NCI-H1048 (cell line): ENCODE results near the gene INSYN1.
"Not testable (repeated sequence)": the region's sequence is repeated elsewhere in the genome, so short reads cannot be mapped to it uniquely, and the experiment has no call there.

Experiments
- DNase-seq: peaks from one replicate; lab custom pipeline; 2025; lab: John Stamatoyannopoulos, UW

The INSYN1 gene

GRCh38 chr15:73712107-73712506 lies 41.0 kb downstream of the INSYN1 start:
- no peak for DNase-seq

DNA sequence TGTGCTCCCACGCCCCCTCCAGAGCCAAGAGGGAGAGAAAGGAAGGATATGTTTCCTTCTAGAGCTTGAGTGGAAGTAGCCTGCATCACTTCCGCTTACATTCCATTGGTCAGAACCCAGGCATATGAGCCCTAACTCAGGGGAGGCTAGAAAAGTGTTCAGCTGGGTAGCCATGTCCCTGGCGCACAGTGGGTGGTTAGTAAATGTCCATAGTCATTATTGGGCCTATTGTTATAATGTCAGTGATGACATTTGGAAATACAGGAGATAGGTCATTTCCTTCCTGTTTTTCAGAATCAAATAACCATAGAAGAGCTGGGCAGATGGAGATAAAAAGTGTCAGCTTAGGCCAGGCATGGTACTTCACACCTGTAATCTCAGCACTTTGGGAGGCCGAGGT lies 41.6 kb downstream of the INSYN1 start:
- DNase-seq, result no peak

DNA sequence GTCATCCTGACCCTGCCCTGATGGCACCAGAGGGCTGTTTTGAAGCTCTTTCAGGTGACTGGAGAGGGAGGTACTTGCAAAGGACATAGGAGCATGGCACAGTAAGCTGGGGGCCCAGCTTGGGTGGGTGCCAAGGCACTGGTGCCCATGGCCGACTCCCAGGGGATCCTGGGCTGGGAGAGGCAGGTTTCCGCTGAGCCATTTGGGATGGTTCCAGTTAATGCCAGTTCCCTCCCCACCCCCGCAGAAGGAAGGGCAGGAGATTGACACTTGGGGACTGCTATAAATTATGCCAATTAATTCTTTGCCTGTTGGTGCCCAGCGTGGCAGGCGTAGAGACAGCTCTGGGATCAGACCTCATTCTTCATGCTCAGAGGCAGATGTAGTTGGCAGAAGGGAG lies 42.8 kb downstream of the INSYN1 start:
- no peak for DNase-seq

DNA sequence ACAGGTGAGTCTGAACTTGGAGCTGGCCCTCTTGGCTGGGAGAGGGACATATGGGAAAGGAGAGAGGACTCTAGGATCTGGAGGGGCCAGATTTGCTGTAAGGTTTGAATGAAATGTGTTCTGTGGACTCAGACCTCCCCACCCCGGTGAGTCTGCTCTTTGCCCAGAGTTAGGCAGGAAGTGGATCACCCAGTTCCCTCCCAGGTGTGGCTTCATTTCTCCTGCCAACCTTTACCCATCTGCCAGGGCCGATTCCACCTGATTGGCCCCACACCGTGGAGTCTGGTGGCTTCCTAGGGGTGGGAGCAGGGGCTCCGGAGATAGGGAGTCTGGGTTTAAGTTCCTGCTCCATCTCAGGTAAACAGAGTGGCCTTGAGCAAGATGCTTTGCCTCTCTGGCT lies 43.5 kb downstream of the INSYN1 start:
- DNase-seq, result no peak

- DNase-seq, result no peak
Observed at GRCh38 chr15:73709241-73709640, 43.9 kb downstream of the INSYN1 start.

GRCh38 chr15:73708691-73709090 lies 44.5 kb downstream of the INSYN1 start:
- DNase-seq, result no peak

DNA sequence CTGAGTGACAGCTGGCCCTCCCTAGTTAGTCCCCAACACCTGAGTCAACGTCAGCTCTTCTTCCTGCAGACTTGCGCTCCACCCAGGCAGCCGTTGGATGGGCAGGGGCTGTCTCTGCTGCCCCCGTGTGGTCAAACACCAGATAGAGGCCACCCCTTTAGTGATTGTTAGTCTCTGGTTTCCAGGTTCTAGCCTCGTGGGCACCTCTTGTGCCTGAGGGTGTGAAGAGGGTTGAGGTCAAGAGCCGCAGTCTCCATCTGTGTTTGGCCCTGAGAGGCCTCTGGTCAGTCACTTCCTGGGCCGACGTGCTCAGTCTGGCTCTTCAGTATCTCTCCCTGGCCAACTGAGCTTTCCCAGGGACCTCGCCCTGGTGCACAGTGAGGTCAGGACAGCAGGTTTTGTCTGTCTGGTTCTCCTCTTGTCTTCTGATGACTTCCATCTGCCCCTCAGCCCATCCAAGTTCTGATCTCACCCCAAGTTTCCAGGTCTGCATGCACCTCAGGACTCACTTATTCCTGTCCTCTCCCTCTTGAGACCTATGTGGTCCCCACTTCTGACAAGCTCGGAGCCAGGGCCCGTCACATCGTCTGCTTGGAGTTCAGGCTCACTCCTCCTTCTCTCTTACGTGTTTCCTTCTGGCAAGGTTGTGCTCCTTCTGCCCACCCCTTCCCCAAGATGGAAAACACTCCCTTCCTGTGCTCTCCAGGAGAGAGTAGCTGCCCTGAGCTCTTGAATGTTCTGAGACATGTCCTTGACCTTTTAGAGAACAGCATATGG lies 48.1 kb downstream of the INSYN1 start:
- no peak for DNase-seq

DNA sequence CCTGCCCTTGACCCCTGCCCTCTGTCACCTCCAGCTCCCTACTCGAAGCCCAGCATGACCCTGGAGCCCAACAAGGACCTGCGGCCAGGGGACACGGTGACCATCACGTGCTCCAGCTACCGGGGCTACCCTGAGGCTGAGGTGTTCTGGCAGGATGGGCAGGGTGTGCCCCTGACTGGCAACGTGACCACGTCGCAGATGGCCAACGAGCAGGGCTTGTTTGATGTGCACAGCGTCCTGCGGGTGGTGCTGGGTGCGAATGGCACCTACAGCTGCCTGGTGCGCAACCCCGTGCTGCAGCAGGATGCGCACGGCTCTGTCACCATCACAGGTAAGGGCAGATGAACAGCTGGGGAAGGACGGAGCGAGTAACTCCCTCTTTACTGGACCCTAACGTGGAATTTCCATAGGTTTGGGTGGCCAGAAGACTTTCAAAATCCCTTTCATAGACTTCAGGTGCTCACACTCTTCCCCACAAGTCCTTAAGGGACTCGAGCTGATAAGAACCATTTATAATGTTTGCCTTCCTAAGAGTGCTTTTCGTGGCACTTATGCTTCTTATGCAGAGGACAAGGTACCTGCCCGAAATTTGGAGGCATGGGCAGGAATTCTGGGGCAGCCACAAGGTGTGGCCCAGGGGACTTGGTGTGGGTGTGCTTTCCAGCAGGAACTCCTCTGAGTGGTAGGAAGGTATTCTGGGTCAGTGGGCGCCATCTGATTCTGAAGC lies 48.8 kb downstream of the INSYN1 start:
- not testable (repeated sequence) for DNase-seq

DNA sequence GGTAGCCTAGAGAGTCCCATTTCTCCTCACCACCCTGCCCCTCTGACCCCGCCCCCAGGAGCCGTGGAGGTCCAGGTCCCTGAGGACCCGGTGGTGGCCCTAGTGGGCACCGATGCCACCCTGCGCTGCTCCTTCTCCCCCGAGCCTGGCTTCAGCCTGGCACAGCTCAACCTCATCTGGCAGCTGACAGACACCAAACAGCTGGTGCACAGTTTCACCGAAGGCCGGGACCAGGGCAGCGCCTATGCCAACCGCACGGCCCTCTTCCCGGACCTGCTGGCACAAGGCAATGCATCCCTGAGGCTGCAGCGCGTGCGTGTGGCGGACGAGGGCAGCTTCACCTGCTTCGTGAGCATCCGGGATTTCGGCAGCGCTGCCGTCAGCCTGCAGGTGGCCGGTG lies 49.5 kb downstream of the INSYN1 start:
- not testable (repeated sequence) for DNase-seq

DNA sequence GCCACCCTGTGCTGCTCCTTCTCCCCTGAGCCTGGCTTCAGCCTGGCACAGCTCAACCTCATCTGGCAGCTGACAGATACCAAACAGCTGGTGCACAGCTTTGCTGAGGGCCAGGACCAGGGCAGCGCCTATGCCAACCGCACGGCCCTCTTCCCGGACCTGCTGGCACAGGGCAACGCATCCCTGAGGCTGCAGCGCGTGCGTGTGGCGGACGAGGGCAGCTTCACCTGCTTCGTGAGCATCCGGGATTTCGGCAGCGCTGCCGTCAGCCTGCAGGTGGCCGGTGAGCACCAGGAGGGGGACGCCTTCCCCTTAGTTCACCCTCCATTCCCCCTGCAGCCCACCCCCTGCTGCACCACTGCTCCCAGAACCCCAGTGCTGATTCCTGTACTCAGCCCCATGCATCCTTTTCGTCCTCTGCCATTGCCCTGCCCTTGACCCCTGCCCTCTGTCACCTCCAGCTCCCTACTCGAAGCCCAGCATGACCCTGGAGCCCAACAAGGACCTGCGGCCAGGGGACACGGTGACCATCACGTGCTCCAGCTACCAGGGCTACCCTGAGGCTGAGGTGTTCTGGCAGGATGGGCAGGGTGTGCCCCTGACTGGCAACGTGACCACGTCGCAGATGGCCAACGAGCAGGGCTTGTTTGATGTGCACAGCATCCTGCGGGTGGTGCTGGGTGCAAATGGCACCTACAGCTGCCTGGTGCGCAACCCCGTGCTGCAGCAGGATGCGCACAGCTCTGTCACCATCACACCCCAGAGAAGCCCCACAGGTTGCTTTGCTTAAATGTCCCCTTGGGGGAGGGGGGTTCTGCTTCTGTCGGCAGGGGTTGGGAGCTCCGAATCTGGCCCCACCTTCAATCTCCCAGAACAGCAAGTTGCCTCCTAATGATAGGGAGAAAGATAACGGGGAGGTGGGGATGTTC lies 50.6 kb downstream of the INSYN1 start:
- DNase-seq, result not testable (repeated sequence)

DNA sequence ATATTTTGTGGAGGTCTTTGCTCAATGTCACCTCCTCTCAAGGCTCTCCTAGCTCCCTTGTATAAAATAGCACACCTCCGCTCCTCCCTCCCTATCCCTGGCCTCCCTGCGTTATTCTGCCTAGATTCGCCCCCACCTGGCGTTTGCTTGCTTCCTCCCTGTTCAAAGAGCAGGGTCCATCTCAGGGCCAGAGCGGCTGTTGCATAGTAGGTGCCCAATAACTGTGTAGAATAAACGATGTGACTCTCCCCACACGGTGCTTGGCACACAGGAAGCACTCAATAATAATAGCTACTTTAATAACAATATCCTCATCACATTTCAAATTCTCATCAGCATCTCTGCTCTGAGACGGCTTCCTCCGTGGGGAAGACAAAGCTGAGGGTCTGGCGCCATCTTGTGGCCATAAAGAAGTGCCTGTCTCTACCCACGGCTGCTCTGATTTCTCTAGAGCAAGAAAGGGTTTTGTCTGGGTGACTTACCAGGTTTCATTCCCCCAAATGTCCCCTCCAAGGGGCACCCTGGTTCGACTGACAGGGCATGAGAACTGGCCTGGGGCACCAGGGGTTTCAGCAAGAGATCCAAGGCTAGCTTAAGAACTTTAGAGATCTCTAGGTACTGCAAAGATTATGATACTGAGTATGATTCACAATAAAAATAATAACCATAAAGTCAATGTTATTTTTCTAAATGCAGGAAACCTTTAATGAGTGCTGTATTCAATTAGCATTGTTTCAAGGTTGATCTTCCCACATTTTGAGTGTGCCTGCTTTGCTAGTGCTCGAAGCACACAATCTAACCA lies 52.9 kb downstream of the INSYN1 start:
- DNase-seq, result peak; percentile 9

GRCh38 chr15:73699249-73700040 lies 53.7 kb downstream of the INSYN1 start:
- DNase-seq, result no peak

GRCh38 chr15:73697033-73697467 lies 56.1 kb downstream of the INSYN1 start:
- no peak for DNase-seq

DNA sequence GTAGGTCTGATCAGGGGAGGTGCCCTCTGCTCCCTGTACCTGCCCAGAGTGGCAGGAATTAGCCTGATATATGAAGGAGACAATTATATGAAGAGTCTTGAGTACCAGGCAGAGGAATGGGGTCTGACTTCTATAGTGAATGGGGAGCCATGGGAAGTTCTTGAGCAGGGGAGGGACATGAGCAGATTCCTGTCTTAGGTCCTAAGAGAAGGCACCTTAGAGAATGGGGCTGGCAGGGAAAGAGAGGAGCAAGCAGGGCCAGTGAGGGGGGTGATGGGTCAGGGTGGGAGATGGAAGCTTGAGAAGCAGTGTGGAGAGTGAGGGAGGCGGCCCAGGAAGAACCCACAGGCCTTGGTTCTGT lies 56.5 kb downstream of the INSYN1 start:
- no peak for DNase-seq

DNA sequence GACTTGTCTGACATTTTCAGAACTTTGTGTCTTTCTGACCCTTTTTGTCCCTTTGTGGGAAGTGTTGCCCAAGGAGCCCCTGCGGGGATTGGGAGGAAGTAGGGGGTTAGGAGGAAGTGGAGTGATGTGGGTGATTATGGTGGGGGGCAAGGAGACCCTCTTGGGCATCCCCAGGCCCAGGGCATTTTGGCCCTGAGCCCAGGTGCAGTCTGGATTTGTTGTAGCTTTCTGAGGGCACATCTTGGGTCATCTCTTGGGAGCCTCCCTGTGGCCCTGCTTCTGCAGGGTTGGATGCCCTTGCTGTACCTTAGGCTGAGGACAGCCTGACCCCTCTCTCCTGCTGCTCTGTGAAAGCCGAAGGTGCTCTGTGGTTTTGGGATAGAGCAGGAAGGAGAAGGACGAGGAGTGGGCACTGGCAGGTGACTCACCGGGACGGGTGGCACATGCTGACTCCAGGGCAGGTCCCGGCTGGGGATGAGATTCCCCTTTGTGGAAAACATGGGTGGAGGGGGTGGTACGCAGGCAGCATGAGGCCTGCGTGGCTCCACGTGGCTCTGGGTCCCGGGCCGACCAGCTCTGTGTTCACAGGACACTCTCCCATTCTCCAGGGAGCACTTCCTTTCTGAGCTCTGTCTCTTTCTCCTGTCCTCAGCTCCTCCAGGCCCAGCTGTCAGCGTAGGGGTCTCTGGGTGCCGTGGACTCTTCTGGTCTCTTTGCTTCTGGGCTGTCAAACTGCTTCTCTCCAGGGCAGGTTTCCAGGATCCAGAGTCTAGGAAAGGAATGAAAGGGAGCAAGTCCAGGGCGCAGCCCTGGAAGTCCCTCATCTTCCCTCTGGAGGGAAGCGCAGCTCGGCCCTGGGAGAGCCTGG lies 57.1 kb downstream of the INSYN1 start:
- DNase-seq, result no peak

DNA sequence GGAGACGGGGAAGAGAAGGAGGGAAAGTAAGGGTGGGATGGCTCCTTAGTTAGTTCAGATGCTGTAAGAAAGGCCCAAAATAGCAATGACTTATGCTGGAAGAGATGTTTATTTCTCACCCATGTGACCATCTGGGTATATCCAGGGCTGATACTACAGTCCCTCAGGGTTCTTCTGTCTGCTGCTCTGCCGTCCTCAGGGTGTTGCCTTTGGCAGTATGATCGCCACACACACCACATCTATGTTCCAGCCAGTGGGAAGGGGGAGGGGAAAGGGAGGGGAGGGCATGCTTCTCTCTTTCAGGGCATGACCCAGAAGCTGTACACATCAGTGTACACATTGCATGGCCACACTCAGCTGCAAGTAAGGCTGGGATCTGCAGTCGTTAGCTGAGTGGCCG lies 58.7 kb downstream of the INSYN1 start:
- no peak for DNase-seq

DNA sequence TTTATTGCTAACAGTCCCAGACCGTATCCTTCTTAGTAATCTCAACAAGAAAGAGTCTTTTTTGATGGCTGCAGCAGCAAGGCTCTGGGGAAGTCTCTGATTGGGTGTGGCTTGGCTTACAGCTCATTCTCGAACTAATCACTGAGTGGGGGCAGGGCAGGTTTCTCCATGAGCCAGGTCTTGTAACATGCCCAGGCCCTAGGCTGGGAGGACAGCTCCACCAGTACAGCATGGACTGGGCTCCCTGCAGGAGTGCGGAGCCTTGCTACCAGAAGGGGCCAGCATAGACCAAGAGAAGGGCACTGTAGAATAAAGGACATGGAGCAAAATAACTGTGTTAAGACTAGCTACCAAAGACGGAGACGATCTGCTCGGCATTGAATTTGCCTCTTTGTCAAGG lies 61.8 kb downstream of the INSYN1 start:
- no peak for DNase-seq

- no peak for DNase-seq
Observed at GRCh38 chr15:73688455-73688854, 64.7 kb downstream of the INSYN1 start.

GRCh38 chr15:73687351-73687750 lies 65.8 kb downstream of the INSYN1 start:
- DNase-seq, result no peak

GRCh38 chr15:73686781-73687256 lies 66.3 kb downstream of the INSYN1 start:
- DNase-seq, result no peak
